ENCODE measurements around the gene CDH12.
"Not testable (repeated sequence)": the region's sequence is repeated elsewhere in the genome, so short reads cannot be mapped to it uniquely, and the experiment has no call there.

Gene CDH12

GRCh38 chr5:22852807-22853660 lies at the start of gene CDH12:
CDH12 (minus strand) TSS chr5:22853344.
- FAIRE-seq (peak; percentile 23), DNase-seq (ENCODE audit: insufficient read length, low spot score) (no peak)
- TF ChIP-seq POLR2A (IDR thresholded peaks at IDR 0.05; ENCODE audit: low read depth, low read length), result no peak

GRCh38 chr5:22901885-22902284 lies 48.7 kb upstream of the CDH12 start:
- FAIRE-seq (no peak), DNase-seq (ENCODE audit: insufficient read length, low spot score) (no peak)
- TF ChIP-seq POLR2A (IDR thresholded peaks at IDR 0.05; ENCODE audit: low read depth, low read length), result no peak

GRCh38 chr5:22900801-22901310 lies 47.7 kb upstream of the CDH12 start:
- DNase-seq (ENCODE audit: insufficient read length, low spot score), result no peak
- FAIRE-seq, result no peak
- no peak for TF ChIP-seq POLR2A (IDR thresholded peaks at IDR 0.05; ENCODE audit: low read depth, low read length)

DNA sequence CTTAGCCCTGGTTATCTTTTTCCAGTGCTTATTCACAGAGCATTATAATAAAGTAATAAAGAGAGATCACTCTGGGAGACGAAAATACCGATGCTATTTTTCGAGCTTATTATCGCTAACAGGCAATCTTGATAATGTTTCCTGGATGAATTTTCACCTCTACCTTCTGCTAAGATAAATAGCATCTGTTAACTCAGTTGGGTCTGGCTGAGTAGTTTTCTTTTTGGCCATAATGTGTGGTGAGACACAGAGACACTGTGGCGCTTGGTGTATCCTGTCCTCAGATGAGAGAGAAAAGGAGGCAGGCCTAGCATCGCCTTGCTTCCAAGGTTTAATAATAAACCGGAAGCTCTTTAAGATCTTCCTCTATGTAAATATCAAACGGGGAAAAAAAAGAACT lies 46.2 kb upstream of the CDH12 start:
- no peak for FAIRE-seq
- no peak for TF ChIP-seq POLR2A (IDR thresholded peaks at IDR 0.05; ENCODE audit: low read depth, low read length)

GRCh38 chr5:22896152-22896551 lies 43.0 kb upstream of the CDH12 start:
- no peak for FAIRE-seq
- no peak for DNase-seq (ENCODE audit: insufficient read length, low spot score)
- no peak for TF ChIP-seq POLR2A (IDR thresholded peaks at IDR 0.05; ENCODE audit: low read depth, low read length)

More for the DNA sequence above, 46.2 kb upstream of the CDH12 start:
- DNase-seq (ENCODE audit: insufficient read length, low spot score), result no peak

GRCh38 chr5:22892441-22892840 lies 39.3 kb upstream of the CDH12 start:
- TF ChIP-seq POLR2A (IDR thresholded peaks at IDR 0.05; ENCODE audit: low read depth, low read length), result no peak
- FAIRE-seq (no peak), DNase-seq (ENCODE audit: insufficient read length, low spot score) (no peak)

GRCh38 chr5:22889720-22890119 lies 36.6 kb upstream of the CDH12 start:
- peak; percentile 87 for FAIRE-seq
- no peak for DNase-seq (ENCODE audit: insufficient read length, low spot score)
- TF ChIP-seq POLR2A (IDR thresholded peaks at IDR 0.05; ENCODE audit: low read depth, low read length), result no peak

- TF ChIP-seq POLR2A (IDR thresholded peaks at IDR 0.05; ENCODE audit: low read depth, low read length), result no peak
- FAIRE-seq (no peak), DNase-seq (ENCODE audit: insufficient read length, low spot score) (no peak)
Measured at GRCh38 chr5:22887566-22887965, 34.4 kb upstream of the CDH12 start.

DNA sequence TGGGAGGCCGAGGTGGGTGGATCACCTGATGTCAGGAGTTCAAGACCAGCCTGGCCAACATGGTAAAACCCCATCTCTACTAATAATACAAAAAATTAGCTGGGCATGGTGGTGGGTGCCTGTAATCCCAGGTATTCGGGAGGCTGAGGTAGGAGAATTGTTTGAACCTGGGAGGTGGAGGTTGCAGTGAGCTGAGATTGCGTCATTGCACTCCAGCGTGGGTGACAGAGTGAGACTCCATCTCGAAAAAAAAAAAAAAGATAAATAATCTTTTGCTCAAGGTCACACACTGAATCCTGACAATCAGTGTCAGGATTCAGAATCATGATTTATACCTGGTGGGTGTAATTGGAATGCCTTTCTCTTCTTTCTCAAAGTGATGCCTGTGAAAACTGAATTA lies 5.8 kb upstream of the CDH12 start:
- FAIRE-seq; DNase-seq (ENCODE audit: insufficient read length, low spot score): not testable (repeated sequence)

GRCh38 chr5:22855824-22856223 lies 2.7 kb upstream of the CDH12 start:
- FAIRE-seq (no peak), DNase-seq (ENCODE audit: insufficient read length, low spot score) (no peak)
- no peak for TF ChIP-seq POLR2A (IDR thresholded peaks at IDR 0.05; ENCODE audit: low read depth, low read length)

DNA sequence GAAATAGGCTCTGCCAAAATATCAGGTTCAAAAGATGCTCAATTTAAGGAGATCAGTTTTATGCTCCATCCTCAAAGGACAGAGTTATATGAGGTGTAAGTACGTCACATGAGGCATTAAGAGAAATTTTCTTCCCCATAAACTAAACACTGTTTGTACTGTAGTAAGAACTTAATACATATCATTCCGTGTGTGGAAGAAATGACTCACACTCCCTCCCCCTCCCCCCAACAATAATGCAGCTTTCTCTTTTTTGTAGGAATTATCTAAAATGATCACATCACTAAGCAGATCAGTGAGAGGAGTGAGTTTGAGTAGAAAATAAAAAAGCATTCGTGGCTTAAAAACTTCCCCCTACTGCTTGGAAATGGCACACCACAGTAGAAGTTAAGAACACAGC lies 2.2 kb downstream of the CDH12 start:
- DNase-seq (ENCODE audit: insufficient read length, low spot score) (no peak), FAIRE-seq (peak; percentile 43)
- no peak for TF ChIP-seq POLR2A (IDR thresholded peaks at IDR 0.05; ENCODE audit: low read depth, low read length)

GRCh38 chr5:22846693-22847092 lies 6.5 kb downstream of the CDH12 start:
- FAIRE-seq (no peak), DNase-seq (ENCODE audit: insufficient read length, low spot score) (no peak)
- TF ChIP-seq POLR2A (IDR thresholded peaks at IDR 0.05; ENCODE audit: low read depth, low read length), result no peak

GRCh38 chr5:22844636-22845035 lies 8.5 kb downstream of the CDH12 start:
- TF ChIP-seq POLR2A (IDR thresholded peaks at IDR 0.05; ENCODE audit: low read depth, low read length), result no peak
- no peak for DNase-seq (ENCODE audit: insufficient read length, low spot score)
- FAIRE-seq, result no peak

DNA sequence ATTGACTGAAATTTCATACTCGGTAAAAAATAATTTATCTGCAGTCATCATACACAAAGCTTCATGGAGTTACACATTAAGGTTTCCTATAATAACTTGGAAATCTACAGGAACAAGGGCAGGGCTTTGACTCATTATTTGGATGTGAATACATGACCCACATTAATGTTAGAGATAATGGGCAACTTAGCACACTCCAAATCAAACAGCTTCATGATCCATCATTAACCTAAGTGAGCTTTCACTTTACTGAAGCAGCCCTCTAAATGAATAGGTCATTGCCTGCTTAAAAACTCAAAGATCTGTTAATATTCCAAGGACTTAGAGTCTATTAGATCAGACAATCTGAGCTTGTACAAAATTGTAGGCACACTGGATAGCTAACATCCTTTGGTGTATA lies 9.0 kb downstream of the CDH12 start:
- DNase-seq (ENCODE audit: insufficient read length, low spot score), result no peak
- FAIRE-seq, result no peak
- TF ChIP-seq POLR2A (IDR thresholded peaks at IDR 0.05; ENCODE audit: low read depth, low read length), result no peak

DNA sequence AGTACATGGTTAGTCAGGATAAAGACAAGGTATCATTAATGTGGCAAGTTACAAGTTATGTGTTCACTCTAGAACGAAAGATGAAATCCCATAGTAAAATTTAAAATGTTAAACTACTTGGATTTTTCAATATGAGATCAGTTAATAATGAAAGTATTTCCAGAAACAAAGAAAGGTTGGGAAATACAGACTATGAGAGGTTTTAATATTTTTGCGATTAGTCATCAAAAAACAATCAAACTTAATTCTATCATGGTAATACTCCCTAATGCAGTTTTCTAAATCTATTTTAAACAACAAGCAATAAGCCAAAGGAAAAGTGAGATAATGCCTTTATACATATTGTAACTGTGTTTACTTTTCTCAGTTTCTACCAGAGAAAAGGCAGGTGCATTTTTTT lies 10.6 kb downstream of the CDH12 start:
- FAIRE-seq (no peak), DNase-seq (ENCODE audit: insufficient read length, low spot score) (no peak)
- TF ChIP-seq POLR2A (IDR thresholded peaks at IDR 0.05; ENCODE audit: low read depth, low read length), result no peak

Data from H54 (cell line).